HG03378 (cell line): Measurements from ENCODE around the gene CALM1.

Experiments used
- ATAC-seq: cut with Tn5 transposase; IDR thresholded peaks from one replicate; pipeline ENCODE4 v1.9.1; 2021; ENCODE audit warnings: mild to moderate bottlenecking, moderate library complexity; ENCODE audit not compliant: unreplicated experiment

Gene CALM1

GRCh38 chr14:90407230-90407629 is 10.4 kb downstream of the CALM1 start:
- no peak for ATAC-seq

GRCh38 chr14:90408713-90409112 is 11.9 kb downstream of the CALM1 start:
- no peak for ATAC-seq

GRCh38 chr14:90409209-90409730 is 12.4 kb downstream of the CALM1 start:
- ATAC-seq, result no peak

GRCh38 chr14:90412058-90412457 is 15.2 kb downstream of the CALM1 start:
- no peak for ATAC-seq

- ATAC-seq, result no peak
These were observed 19.9 kb downstream of the CALM1 start for GRCh38 chr14:90416720-90417119.

GRCh38 chr14:90418053-90418452 is 21.2 kb downstream of the CALM1 start:
- no peak for ATAC-seq

GRCh38 chr14:90419200-90419599 is 22.4 kb downstream of the CALM1 start:
- no peak for ATAC-seq

- no peak for ATAC-seq
These were observed 24.3 kb downstream of the CALM1 start for GRCh38 chr14:90421001-90421631.

GRCh38 chr14:90421632-90422020 is 24.8 kb downstream of the CALM1 start:
- no peak for ATAC-seq

- no peak for ATAC-seq
These were observed 26.3 kb downstream of the CALM1 start for GRCh38 chr14:90423166-90423565.

- ATAC-seq, result no peak
These were observed 27.2 kb downstream of the CALM1 start for GRCh38 chr14:90424075-90424474.

- no peak for ATAC-seq
These were observed 28.0 kb downstream of the CALM1 start for GRCh38 chr14:90424686-90425372.

GRCh38 chr14:90425373-90425879 is 28.6 kb downstream of the CALM1 start:
- no peak for ATAC-seq

- no peak for ATAC-seq
These were observed 29.3 kb downstream of the CALM1 start for GRCh38 chr14:90426031-90426540.

GRCh38 chr14:90426663-90427062 is 29.8 kb downstream of the CALM1 start:
- no peak for ATAC-seq

GRCh38 chr14:90427848-90428426 is 31.1 kb downstream of the CALM1 start:
- ATAC-seq, result no peak

- ATAC-seq, result no peak
These were observed 31.8 kb downstream of the CALM1 start for GRCh38 chr14:90428676-90429075.

- no peak for ATAC-seq
These were observed 32.4 kb downstream of the CALM1 start for GRCh38 chr14:90429236-90429635.

GRCh38 chr14:90429754-90430153 is 32.9 kb downstream of the CALM1 start:
- ATAC-seq, result no peak

- ATAC-seq, result no peak
These were observed 37.7 kb downstream of the CALM1 start for GRCh38 chr14:90434370-90435020.

GRCh38 chr14:90438841-90439240 is 42.0 kb downstream of the CALM1 start:
- no peak for ATAC-seq
